PFSK-1 (cell line): ENCODE data around the gene BAHCC1.

Experiments
- FOXP2 ChIP-seq: optimal IDR thresholded peaks from 2 replicates; pipeline ENCODE3; 2011; ENCODE audit warnings: borderline replicate concordance, control low read depth, inconsistent platforms; ENCODE audit not compliant: insufficient read depth; ENCODE audit errors: extremely low read length, extremely low read depth
- POLR2AphosphoS5 ChIP-seq: IDR thresholded peaks from 2 replicates; pipeline ENCODE4 v1.6.1; 2012; ENCODE audit warnings: low read depth, mild to moderate bottlenecking, control low read depth, low read length, moderate library complexity
- SIN3A ChIP-seq: IDR thresholded peaks from 2 replicates; pipeline ENCODE4 v1.6.1; 2012; ENCODE audit warnings: mild to moderate bottlenecking, low read length, moderate library complexity, borderline replicate concordance; ENCODE audit not compliant: insufficient read depth
- TAF1 ChIP-seq: IDR thresholded peaks from 2 replicates; pipeline ENCODE4 v1.6.1; 2012; ENCODE audit warnings: low read length, control low read depth, borderline replicate concordance; ENCODE audit not compliant: insufficient read depth
- TF ChIP-seq, protein P1 (sequence below), 2 experiments: IDR thresholded peaks; 2 replicates each; pipeline versions ENCODE4 v1.6.1 to v1.8.0; 2011 to 2012; ENCODE audit warnings: low read depth in 2 of 2, low read length in 2 of 2, control low read depth in 1 of 2, inconsistent platforms in 1 of 2, mild to moderate bottlenecking in 1 of 2, moderate library complexity in 1 of 2; ENCODE audit not compliant: insufficient read depth in 1 of 2

BAHCC1 gene

DNA sequence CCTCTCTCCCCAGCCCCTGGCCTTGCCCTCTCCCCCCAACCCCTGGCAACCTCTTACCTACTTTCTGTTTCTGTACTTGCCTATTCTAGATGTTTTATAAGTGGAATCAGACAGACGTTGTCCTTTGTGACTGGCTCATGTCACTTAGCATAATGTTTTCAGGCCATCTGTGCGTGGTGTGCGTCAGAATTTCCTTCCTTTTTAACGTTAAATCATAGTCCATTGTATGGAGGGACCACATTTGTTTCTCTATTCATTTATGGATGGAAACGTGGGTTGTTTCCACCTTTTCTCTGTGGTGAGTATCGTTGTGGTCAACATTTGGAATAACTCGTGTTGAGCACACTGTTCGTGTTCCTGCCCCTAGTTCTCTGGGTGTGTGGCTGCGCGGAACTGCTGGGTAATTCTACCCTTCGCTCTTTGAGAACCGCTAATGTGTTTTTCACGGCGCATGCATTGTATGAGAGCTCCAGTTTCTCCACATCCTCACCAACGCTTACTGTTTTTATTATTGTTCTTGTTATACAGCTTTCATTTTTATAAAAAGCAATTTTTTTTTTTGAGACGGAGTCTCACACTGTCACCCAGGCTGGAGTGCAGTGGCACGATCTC is 91.0 kb downstream of the BAHCC1 start:
- TF ChIP-seq POLR2AphosphoS5: no peak
- no peak for TF ChIP-seq FOXP2
- no peak for TF ChIP-seq SIN3A
- no peak for TF ChIP-seq TAF1
- TF ChIP-seq, protein P1, sequence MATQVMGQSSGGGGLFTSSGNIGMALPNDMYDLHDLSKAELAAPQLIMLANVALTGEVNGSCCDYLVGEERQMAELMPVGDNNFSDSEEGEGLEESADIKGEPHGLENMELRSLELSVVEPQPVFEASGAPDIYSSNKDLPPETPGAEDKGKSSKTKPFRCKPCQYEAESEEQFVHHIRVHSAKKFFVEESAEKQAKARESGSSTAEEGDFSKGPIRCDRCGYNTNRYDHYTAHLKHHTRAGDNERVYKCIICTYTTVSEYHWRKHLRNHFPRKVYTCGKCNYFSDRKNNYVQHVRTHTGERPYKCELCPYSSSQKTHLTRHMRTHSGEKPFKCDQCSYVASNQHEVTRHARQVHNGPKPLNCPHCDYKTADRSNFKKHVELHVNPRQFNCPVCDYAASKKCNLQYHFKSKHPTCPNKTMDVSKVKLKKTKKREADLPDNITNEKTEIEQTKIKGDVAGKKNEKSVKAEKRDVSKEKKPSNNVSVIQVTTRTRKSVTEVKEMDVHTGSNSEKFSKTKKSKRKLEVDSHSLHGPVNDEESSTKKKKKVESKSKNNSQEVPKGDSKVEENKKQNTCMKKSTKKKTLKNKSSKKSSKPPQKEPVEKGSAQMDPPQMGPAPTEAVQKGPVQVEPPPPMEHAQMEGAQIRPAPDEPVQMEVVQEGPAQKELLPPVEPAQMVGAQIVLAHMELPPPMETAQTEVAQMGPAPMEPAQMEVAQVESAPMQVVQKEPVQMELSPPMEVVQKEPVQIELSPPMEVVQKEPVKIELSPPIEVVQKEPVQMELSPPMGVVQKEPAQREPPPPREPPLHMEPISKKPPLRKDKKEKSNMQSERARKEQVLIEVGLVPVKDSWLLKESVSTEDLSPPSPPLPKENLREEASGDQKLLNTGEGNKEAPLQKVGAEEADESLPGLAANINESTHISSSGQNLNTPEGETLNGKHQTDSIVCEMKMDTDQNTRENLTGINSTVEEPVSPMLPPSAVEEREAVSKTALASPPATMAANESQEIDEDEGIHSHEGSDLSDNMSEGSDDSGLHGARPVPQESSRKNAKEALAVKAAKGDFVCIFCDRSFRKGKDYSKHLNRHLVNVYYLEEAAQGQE (IDR thresholded peaks at IDR 0.05; ENCODE audit: insufficient read depth in 1 of 2, low read depth in 2 of 2, low read length in 2 of 2): no peak

GRCh38 chr17:81487089-81487486 is 91.8 kb downstream of the BAHCC1 start:
- no peak for TF ChIP-seq TAF1
- no peak for TF ChIP-seq POLR2AphosphoS5
- TF ChIP-seq, protein P1 (IDR thresholded peaks at IDR 0.05; ENCODE audit: insufficient read depth in 1 of 2, low read depth in 2 of 2, low read length in 2 of 2): no peak
- TF ChIP-seq FOXP2: no peak
- no peak for TF ChIP-seq SIN3A

DNA sequence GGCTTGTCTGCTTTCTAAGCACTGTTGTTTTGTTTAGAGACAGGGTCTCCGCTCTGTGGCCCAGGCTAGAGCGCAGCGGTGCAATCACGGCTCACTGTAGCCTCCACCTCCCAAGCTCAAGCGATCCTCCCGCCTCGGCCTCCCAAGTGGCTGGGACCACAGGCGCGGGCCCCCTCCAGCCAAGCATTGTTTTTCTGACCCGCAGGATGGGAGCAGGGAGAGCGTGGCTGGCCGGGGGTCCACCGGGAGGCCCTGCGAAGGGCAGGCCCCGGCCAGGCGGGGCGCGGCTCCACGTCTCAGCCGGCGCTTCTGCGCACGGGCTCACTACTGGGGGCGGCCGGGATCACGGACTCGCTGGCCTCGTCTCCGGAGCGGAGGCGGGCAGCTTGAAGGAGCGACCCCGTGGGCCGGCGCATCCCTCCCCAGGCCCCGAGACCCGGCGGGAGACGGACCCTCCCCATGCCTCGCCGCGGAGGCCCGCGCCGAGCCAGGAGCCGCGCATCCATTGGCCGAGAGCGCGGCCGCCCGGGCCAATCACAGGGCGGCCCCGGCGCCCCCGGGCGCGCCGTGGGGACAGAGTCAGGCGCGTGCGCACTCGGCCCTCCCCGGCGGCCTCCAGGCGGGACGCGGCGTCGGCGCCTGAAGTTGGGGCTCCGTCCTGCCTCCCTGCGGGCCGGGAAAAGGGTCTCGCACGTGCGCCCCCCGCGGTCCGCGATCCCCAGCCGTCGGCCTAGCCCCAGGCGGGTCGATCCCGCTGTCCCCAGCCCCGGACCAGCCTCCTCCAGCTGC is 92.4 kb downstream of the BAHCC1 start:
- TF ChIP-seq POLR2AphosphoS5: no peak
- no peak for TF ChIP-seq TAF1
- no peak for TF ChIP-seq SIN3A
- TF ChIP-seq FOXP2: no peak
- TF ChIP-seq, protein P1 (IDR thresholded peaks at IDR 0.05; ENCODE audit: insufficient read depth in 1 of 2, low read depth in 2 of 2, low read length in 2 of 2): no peak

GRCh38 chr17:81488276-81488860 is 93.1 kb downstream of the BAHCC1 start:
- TF ChIP-seq FOXP2 (no peak), SIN3A (no peak), TAF1 (no peak), POLR2AphosphoS5 (no peak)
- TF ChIP-seq, protein P1 (IDR thresholded peaks at IDR 0.05; ENCODE audit: insufficient read depth in 1 of 2, low read depth in 2 of 2, low read length in 2 of 2): no peak
